ENCODE data around the gene CDH26. TPM values are rescaled to one million over a fixed set of nuclear protein-coding genes. Genes with fewer than 3 reads are reported as not detected.

The CDH26 gene
- total RNA-seq, 1 donor from 2014 or later, result 6.9 TPM

DNA sequence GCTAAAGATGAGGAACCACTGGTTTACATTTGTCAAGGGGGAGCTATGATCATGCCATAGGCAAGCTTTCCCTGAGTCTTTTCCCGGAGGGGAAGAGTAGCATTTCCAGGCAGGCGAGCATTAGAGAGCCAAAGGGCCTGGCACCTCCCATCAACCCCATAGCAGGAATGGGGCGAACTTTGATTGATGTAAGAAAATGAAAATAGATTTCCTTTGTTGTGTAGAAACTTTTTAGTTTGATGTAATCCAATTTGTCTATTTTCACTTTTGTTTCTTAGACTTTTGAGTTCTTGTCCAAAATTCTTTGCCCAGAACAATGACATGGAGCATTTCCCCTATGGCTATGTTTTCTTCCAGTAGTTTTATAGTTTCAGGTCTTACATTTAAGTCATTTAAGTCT, 85.2 kb downstream of the CDH26 start:
- Mint-ChIP-seq H3K4me3 (no peak overlapping the region), H3K4me1 (ENCODE audit: unreplicated experiment) (peaks cover 15% of the 10 kb centered on the region), H3K27ac (no peak overlapping the region), H3K27me3 (peaks cover 3% of the 10 kb centered on the region), H3K9me3 (peaks cover 7% of the 10 kb centered on the region), H3K36me3 (no peaks in the 10 kb centered on the region)
- TF ChIP-seq, protein P1, sequence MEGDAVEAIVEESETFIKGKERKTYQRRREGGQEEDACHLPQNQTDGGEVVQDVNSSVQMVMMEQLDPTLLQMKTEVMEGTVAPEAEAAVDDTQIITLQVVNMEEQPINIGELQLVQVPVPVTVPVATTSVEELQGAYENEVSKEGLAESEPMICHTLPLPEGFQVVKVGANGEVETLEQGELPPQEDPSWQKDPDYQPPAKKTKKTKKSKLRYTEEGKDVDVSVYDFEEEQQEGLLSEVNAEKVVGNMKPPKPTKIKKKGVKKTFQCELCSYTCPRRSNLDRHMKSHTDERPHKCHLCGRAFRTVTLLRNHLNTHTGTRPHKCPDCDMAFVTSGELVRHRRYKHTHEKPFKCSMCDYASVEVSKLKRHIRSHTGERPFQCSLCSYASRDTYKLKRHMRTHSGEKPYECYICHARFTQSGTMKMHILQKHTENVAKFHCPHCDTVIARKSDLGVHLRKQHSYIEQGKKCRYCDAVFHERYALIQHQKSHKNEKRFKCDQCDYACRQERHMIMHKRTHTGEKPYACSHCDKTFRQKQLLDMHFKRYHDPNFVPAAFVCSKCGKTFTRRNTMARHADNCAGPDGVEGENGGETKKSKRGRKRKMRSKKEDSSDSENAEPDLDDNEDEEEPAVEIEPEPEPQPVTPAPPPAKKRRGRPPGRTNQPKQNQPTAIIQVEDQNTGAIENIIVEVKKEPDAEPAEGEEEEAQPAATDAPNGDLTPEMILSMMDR (conservative IDR thresholded peaks at IDR 0.05), result no peak
- DNase-seq (ENCODE audit: extremely low spot score, unreplicated experiment), result no peak

DNA sequence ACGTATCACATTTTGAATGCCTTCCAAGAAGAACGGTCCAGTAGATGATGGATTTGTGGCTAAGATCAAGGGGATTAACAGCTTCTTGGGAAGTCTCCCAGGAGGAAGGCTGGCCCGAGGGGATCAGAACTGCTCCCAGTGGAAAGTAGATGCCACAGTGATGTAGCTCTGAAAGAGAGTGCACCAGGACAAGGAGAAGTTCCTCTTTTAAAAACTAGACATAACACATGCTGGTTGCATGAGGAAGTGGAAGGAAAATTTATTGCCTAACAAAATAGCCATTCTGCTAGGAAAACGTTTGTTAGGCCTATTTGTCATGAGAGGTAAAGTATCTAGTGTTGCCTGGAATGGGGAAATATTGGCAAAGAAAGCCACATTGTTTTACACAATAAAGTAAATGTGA, 87.8 kb downstream of the CDH26 start:
- no peaks in the 10 kb centered on the region for H3K36me3 Mint-ChIP-seq
- no peak overlapping the region for H3K27ac Mint-ChIP-seq

DNA sequence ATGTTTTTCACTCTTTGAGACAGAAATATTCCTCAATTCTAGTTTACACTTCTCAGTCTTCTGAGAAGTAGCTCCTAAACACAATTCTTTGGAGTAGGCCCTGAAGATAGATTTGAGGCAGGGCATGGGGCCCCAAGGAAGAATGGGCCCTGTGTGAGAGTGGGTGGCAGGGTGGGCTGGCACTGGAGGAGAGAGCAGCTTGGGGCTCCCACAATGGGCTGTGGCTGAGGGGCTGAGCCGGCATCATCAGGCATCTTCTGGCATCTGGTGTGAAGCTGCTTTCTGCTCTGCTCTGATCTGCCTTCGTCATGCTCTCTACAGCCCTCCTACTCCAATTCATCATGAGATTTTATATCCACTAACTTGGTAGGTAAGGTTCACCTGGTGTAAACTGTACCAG, 88.2 kb downstream of the CDH26 start:
- Mint-ChIP-seq H3K27ac (no peak overlapping the region), H3K4me1 (ENCODE audit: unreplicated experiment) (peaks cover 14% of the 10 kb centered on the region), H3K4me3 (no peak overlapping the region), H3K9me3 (peaks cover 7% of the 10 kb centered on the region), H3K36me3 (no peaks in the 10 kb centered on the region), H3K27me3 (peaks cover 8% of the 10 kb centered on the region)
- TF ChIP-seq, protein P1 (conservative IDR thresholded peaks at IDR 0.05), result no peak
- DNase-seq (ENCODE audit: extremely low spot score, unreplicated experiment), result no peak

More for the DNA sequence above, 87.8 kb downstream of the CDH26 start:
- H3K27me3 Mint-ChIP-seq, result peaks cover 7% of the 10 kb centered on the region
- DNase-seq (ENCODE audit: extremely low spot score, unreplicated experiment), result no peak
- TF ChIP-seq, protein P1 (conservative IDR thresholded peaks at IDR 0.05), result no peak
- peaks cover 14% of the 10 kb centered on the region for H3K4me1 Mint-ChIP-seq (ENCODE audit: unreplicated experiment)
- peaks cover 7% of the 10 kb centered on the region for H3K9me3 Mint-ChIP-seq
- no peak overlapping the region for H3K4me3 Mint-ChIP-seq

DNA sequence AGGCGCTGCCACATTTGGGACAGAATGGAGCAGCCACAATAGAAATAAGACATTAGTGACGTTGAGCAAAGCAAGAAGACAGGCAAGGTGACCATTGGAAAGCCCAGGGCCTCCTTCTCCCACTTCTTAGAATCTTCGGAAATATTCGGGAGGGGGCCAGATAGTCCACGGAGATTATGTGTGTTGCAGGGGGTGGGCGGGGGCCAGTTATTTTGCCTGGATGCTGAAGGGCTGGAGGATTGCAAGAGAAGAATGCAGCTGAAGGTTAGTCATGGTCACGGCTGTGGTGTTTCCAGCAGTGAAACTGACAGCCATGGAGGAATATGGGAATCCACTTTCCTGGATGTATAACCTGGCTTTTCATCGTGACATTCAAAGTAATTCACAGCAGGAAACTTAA, 88.6 kb downstream of the CDH26 start:
- no peak overlapping the region for H3K4me3 Mint-ChIP-seq
- H3K36me3 Mint-ChIP-seq, result no peaks in the 10 kb centered on the region
- peaks cover 7% of the 10 kb centered on the region for H3K9me3 Mint-ChIP-seq
- peaks cover 14% of the 10 kb centered on the region for H3K4me1 Mint-ChIP-seq (ENCODE audit: unreplicated experiment)
- TF ChIP-seq, protein P1 (conservative IDR thresholded peaks at IDR 0.05), result no peak
- no peak overlapping the region for H3K27ac Mint-ChIP-seq
- DNase-seq (ENCODE audit: extremely low spot score, unreplicated experiment), result no peak
- peaks cover 12% of the 10 kb centered on the region for H3K27me3 Mint-ChIP-seq

DNA sequence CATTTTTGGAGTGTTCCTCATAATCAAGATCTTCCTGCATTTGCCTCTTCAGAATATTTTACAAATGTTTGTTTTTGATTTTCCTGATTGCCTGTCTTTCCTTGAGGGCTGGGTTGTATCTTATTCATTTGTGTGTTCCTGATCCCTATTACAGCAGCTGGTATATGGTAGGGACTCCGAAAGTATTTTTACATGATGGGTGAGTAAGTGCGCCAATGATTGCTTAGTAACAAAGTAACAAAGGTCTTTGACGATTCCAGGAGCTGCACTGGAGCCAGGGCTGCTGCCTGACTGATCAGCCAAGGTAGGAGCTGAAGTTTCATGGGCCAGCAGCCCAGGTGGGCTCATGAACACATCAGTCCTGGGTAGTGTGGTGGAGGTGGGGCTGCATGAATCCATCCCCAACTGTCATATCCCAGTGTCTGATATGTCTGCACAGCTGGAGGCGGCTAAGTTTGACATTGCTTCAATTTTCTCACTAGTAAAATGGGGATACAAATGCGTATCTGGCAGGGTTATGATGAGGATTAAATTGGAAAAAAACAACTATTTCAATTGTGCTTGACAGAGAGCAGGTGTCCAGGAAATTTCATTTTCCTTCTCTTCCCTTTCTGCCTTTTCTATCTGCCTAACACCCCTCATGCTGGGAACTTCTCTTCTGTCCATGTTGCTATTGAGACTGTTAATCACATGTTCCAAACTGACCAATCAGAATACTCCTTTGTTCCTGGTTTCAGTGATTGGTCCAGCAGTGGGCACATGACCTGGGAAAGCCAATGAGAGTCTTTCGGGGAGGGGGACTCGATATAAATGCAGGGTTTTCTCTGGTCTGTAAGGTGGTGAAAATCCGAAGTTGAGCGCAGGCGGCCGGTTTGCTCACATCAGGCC, 90.7 kb downstream of the CDH26 start:
- H3K4me3 Mint-ChIP-seq, result no peak overlapping the region
- TF ChIP-seq, protein P1 (conservative IDR thresholded peaks at IDR 0.05), result no peak
- H3K4me1 Mint-ChIP-seq (ENCODE audit: unreplicated experiment), result peaks cover 14% of the 10 kb centered on the region
- no peak overlapping the region for H3K27ac Mint-ChIP-seq
- DNase-seq (ENCODE audit: extremely low spot score, unreplicated experiment), result no peak
- H3K9me3 Mint-ChIP-seq, result peaks cover 2% of the 10 kb centered on the region
- peaks cover 27% of the 10 kb centered on the region for H3K27me3 Mint-ChIP-seq
- no peaks in the 10 kb centered on the region for H3K36me3 Mint-ChIP-seq
